SK-N-SH treated with all-trans-retinoic acid at 6 μM for 48 hours (cell line): ENCODE data around the gene IFNK.

Experiments used
- ATAC-seq: fragments of 200-7000 bp; cut with Tn5 transposase; 3 replicates; pipeline ENCODE4 v1.9.1; 2020; ENCODE audit warnings: mild to moderate bottlenecking, moderate library complexity
- ARNTL ChIP-seq: fragments of 450-650 bp; formaldehyde crosslinking; IDR thresholded peaks from 2 replicates; pipeline ENCODE4 v1.5.0; 2020; ENCODE audit warnings: low read depth, mild to moderate bottlenecking, moderate library complexity, borderline replicate concordance
- BACH2 ChIP-seq: fragments of 250-450 bp; sonication (Bioruptor Pico); IDR thresholded peaks from 2 replicates; pipeline ENCODE4 v1.9.0; 2021; ENCODE audit warnings: mild to moderate bottlenecking, borderline replicate concordance
- CSDC2 ChIP-seq: fragments of 250-450 bp; sonication (Bioruptor Pico); IDR thresholded peaks from 2 replicates; pipeline ENCODE4 v1.5.0; 2020; ENCODE audit warnings: mild to moderate bottlenecking, moderate library complexity
- ESRRG ChIP-seq: fragments of 250-450 bp; sonication (Bioruptor Pico); IDR thresholded peaks from 2 replicates; pipeline ENCODE4 v1.6.1; 2021; ENCODE audit warnings: mild to moderate bottlenecking
- GLIS3 ChIP-seq: fragments of 250-450 bp; sonication (Bioruptor Pico); IDR thresholded peaks from 2 replicates; pipeline ENCODE4 v1.5.0; 2020; ENCODE audit warnings: mild to moderate bottlenecking, moderate library complexity
- ISL1 ChIP-seq: fragments of 250-450 bp; sonication (Bioruptor Pico); IDR thresholded peaks from 2 replicates; pipeline ENCODE4 v2.1.2; 2022; ENCODE audit warnings: mild to moderate bottlenecking, moderate library complexity
- OSR1 ChIP-seq: fragments of 250-450 bp; sonication (Bioruptor Pico); IDR thresholded peaks from 2 replicates; pipeline ENCODE4 v1.8.0; 2022; ENCODE audit warnings: moderate library complexity, mild to moderate bottlenecking, inconsistent platforms
- RARB ChIP-seq: fragments of 250-450 bp; sonication (Bioruptor Pico); IDR thresholded peaks from 2 replicates; pipeline ENCODE4 v1.8.0; 2021; ENCODE audit warnings: mild to moderate bottlenecking, moderate library complexity
- SNAI2 ChIP-seq: fragments of 250-450 bp; sonication (Bioruptor Pico); IDR thresholded peaks from 2 replicates; pipeline ENCODE4 v1.5.0; 2020; ENCODE audit warnings: mild to moderate bottlenecking, moderate library complexity
- TCF4 ChIP-seq: fragments of 250-450 bp; sonication (Bioruptor Pico); IDR thresholded peaks from 2 replicates; pipeline ENCODE4 v1.8.0; 2021; ENCODE audit warnings: mild to moderate bottlenecking, moderate library complexity, borderline replicate concordance
- TOX ChIP-seq: fragments of 250-450 bp; sonication (Bioruptor Pico); IDR thresholded peaks from 2 replicates; pipeline ENCODE4 v1.8.0; 2021; ENCODE audit warnings: mild to moderate bottlenecking, moderate library complexity, borderline replicate concordance
- ZC3H10 ChIP-seq: fragments of 250-450 bp; sonication (Bioruptor Pico); IDR thresholded peaks from 2 replicates; pipeline ENCODE4 v1.5.1; 2021; ENCODE audit warnings: mild to moderate bottlenecking, moderate library complexity
- ZFP3 ChIP-seq: fragments of 250-450 bp; sonication (Bioruptor Pico); IDR thresholded peaks from 2 replicates; pipeline ENCODE4 v1.5.0; 2020; ENCODE audit warnings: mild to moderate bottlenecking, moderate library complexity
- ZFP30 ChIP-seq: fragments of 450-650 bp; formaldehyde crosslinking; IDR thresholded peaks from 2 replicates; pipeline ENCODE4 v1.5.0; 2022; ENCODE audit warnings: mild to moderate bottlenecking, moderate library complexity
- ZNF565 ChIP-seq: fragments of 450-650 bp; formaldehyde crosslinking; conservative IDR thresholded peaks from 2 replicates; pipeline ENCODE4 v1.5.0; 2020; ENCODE audit warnings: low read depth, mild to moderate bottlenecking, moderate library complexity
- ZNF70 ChIP-seq: fragments of 450-650 bp; formaldehyde crosslinking; IDR thresholded peaks from 2 replicates; pipeline ENCODE4 v1.5.0; 2020; ENCODE audit warnings: mild to moderate bottlenecking, moderate library complexity
- TF ChIP-seq, protein P1 (sequence below): fragments of 250-450 bp; sonication (Bioruptor Pico); IDR thresholded peaks from 2 replicates; pipeline ENCODE4 v1.5.1; 2021; ENCODE audit warnings: mild to moderate bottlenecking, moderate library complexity
- TF ChIP-seq, protein P2 (sequence below): fragments of 250-450 bp; sonication (Bioruptor Pico); IDR thresholded peaks from 2 replicates; pipeline ENCODE4 v1.5.0; 2020; ENCODE audit warnings: mild to moderate bottlenecking, moderate library complexity
- TF ChIP-seq, protein P3 (sequence below): fragments of 250-450 bp; sonication (Bioruptor Pico); IDR thresholded peaks from 2 replicates; pipeline ENCODE4 v1.8.0; 2020; ENCODE audit warnings: mild to moderate bottlenecking, moderate library complexity, borderline replicate concordance
- TF ChIP-seq, protein P4 (sequence below): fragments of 250-450 bp; sonication (Bioruptor Pico); IDR thresholded peaks from 2 replicates; pipeline ENCODE4 v1.8.0; 2021; ENCODE audit warnings: low read depth, mild to moderate bottlenecking, moderate library complexity, borderline replicate concordance

IFNK gene

DNA sequence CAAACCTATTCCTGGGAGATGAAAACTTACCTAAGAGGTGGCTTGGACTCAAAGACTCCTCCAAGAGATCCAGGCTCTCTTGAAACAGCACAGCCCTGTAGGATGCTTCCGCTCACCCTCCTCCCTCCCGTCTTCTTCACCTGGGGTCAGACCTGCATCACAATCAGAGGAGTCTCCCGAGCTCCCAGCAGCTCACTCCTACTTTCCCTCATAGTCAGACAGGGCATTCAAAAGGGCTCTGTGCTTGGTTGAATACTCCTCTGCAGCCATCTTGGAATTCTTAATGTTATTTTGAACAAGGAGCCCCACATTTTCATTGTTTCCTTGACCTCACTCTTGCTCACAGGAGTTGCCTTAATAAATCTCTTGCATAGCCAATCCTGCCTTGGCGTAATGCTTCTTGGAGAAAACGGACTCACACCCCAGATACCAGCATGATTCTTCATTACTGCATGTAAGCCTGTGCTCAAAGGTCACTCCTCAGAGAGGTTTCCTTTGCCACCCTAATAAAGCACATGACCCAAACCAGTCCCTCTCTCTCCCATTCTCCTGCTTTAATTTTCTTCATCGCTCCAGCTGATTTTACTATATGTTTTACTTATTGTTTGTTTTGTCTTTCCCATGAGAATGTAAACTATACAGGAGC lies 47.1 kb upstream of the IFNK start:
- no peak for ATAC-seq
- no peak for TF ChIP-seq ARNTL (CRISPR knock-in tag)
- TF ChIP-seq, protein P1, sequence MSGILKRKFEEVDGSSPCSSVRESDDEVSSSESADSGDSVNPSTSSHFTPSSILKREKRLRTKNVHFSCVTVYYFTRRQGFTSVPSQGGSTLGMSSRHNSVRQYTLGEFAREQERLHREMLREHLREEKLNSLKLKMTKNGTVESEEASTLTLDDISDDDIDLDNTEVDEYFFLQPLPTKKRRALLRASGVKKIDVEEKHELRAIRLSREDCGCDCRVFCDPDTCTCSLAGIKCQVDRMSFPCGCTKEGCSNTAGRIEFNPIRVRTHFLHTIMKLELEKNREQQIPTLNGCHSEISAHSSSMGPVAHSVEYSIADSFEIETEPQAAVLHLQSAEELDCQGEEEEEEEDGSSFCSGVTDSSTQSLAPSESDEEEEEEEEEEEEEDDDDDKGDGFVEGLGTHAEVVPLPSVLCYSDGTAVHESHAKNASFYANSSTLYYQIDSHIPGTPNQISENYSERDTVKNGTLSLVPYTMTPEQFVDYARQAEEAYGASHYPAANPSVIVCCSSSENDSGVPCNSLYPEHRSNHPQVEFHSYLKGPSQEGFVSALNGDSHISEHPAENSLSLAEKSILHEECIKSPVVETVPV (CRISPR knock-in tag), result no peak
- TF ChIP-seq CSDC2 (CRISPR knock-in tag), result no peak
- TF ChIP-seq TOX (CRISPR knock-in tag), result no peak
- TF ChIP-seq, protein P2, sequence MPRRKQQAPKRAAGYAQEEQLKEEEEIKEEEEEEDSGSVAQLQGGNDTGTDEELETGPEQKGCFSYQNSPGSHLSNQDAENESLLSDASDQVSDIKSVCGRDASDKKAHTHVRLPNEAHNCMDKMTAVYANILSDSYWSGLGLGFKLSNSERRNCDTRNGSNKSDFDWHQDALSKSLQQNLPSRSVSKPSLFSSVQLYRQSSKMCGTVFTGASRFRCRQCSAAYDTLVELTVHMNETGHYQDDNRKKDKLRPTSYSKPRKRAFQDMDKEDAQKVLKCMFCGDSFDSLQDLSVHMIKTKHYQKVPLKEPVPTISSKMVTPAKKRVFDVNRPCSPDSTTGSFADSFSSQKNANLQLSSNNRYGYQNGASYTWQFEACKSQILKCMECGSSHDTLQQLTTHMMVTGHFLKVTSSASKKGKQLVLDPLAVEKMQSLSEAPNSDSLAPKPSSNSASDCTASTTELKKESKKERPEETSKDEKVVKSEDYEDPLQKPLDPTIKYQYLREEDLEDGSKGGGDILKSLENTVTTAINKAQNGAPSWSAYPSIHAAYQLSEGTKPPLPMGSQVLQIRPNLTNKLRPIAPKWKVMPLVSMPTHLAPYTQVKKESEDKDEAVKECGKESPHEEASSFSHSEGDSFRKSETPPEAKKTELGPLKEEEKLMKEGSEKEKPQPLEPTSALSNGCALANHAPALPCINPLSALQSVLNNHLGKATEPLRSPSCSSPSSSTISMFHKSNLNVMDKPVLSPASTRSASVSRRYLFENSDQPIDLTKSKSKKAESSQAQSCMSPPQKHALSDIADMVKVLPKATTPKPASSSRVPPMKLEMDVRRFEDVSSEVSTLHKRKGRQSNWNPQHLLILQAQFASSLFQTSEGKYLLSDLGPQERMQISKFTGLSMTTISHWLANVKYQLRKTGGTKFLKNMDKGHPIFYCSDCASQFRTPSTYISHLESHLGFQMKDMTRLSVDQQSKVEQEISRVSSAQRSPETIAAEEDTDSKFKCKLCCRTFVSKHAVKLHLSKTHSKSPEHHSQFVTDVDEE (CRISPR knock-in tag), result no peak
- TF ChIP-seq, all 23 proteins: peak for 0

DNA sequence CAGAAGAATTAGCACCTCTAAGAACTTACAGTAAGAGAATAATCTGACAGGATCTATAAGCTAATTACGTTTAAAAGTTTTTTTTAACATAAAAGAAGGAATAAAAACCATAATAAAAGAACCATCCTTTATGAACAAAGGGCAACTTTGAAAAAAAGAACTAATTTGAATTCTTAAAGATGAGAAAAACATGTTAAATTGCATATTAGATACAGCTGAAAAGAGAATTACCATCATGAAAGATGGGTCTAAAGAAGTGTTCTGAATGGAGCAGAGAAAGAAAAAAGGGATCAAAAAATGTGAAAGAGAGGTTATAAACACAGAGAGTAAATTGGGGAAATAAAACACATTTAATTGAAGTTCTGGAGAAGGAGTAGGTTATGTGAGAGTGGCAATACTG lies 45.8 kb upstream of the IFNK start:
- peak; percentile 89 for TF ChIP-seq ZFP30 (CRISPR knock-in tag)
- TF ChIP-seq, protein P1 (CRISPR knock-in tag), result no peak
- no peak for ATAC-seq

DNA sequence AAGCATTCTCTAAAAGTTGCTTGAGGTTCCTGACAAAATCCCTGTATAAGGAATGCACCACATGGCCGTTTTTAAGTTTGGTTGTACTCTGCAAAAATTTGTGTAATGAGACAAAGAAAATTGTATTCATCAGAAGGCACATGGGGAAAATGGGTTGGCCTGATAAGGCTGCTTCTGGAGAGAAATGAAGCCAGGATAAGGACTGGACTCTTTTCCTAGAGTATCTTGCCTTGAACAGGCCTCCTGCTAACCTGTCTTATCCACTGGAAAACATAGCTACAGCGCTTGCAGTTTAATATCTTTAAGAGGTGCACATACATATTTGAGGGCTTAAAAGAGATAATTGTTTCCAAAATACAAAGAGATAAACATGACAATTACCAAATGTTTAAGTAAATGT lies 41.4 kb upstream of the IFNK start:
- TF ChIP-seq SNAI2 (CRISPR knock-in tag), result no peak
- TF ChIP-seq OSR1 (CRISPR knock-in tag), result no peak
- TF ChIP-seq, protein P1 (CRISPR knock-in tag), result no peak
- no peak for TF ChIP-seq ZFP3 (CRISPR knock-in tag)
- no peak for TF ChIP-seq ARNTL (CRISPR knock-in tag)
- no peak for TF ChIP-seq RARB
- no peak for TF ChIP-seq TCF4 (CRISPR knock-in tag)
- no peak for TF ChIP-seq GLIS3 (CRISPR knock-in tag)
- no peak for TF ChIP-seq CSDC2 (CRISPR knock-in tag)
- no peak for TF ChIP-seq ZNF70
- no peak for ATAC-seq

DNA sequence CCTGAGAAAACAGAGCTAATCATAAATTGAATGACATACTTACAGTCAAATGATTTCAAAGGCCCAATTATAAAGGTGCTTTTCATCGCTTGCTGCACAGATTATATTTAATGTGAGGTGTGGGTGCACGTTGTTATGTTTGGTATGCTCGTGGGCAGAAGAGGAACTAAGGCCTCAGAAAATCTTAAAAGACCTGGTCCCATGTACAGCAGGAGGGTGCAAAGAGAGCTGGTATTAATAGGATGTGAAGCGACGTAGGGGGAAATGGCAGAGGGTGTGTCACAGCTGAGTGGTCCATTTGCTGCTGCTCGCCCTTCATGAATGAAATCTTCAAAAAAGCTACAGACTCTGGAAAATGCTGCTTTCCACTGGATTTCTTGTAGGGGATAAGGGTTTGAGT lies 40.5 kb upstream of the IFNK start:
- no peak for ATAC-seq
- no peak for TF ChIP-seq TOX (CRISPR knock-in tag)
- no peak for TF ChIP-seq GLIS3 (CRISPR knock-in tag)
- no peak for TF ChIP-seq CSDC2 (CRISPR knock-in tag)
- TF ChIP-seq ZFP30 (CRISPR knock-in tag), result no peak
- TF ChIP-seq ESRRG, result no peak
- no peak for TF ChIP-seq ISL1 (CRISPR knock-in tag)
- no peak for TF ChIP-seq SNAI2 (CRISPR knock-in tag)
- TF ChIP-seq, protein P3, sequence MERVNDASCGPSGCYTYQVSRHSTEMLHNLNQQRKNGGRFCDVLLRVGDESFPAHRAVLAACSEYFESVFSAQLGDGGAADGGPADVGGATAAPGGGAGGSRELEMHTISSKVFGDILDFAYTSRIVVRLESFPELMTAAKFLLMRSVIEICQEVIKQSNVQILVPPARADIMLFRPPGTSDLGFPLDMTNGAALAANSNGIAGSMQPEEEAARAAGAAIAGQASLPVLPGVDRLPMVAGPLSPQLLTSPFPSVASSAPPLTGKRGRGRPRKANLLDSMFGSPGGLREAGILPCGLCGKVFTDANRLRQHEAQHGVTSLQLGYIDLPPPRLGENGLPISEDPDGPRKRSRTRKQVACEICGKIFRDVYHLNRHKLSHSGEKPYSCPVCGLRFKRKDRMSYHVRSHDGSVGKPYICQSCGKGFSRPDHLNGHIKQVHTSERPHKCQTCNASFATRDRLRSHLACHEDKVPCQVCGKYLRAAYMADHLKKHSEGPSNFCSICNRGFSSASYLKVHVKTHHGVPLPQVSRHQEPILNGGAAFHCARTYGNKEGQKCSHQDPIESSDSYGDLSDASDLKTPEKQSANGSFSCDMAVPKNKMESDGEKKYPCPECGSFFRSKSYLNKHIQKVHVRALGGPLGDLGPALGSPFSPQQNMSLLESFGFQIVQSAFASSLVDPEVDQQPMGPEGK (CRISPR knock-in tag), result no peak
- no peak for TF ChIP-seq ZNF70
- TF ChIP-seq, protein P4, sequence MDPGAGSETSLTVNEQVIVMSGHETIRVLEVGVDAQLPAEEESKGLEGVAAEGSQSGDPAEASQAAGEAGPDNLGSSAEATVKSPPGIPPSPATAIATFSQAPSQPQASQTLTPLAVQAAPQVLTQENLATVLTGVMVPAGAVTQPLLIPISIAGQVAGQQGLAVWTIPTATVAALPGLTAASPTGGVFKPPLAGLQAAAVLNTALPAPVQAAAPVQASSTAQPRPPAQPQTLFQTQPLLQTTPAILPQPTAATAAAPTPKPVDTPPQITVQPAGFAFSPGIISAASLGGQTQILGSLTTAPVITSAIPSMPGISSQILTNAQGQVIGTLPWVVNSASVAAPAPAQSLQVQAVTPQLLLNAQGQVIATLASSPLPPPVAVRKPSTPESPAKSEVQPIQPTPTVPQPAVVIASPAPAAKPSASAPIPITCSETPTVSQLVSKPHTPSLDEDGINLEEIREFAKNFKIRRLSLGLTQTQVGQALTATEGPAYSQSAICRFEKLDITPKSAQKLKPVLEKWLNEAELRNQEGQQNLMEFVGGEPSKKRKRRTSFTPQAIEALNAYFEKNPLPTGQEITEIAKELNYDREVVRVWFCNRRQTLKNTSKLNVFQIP (CRISPR knock-in tag), result no peak
- TF ChIP-seq ZNF565, result no peak
- TF ChIP-seq, protein P1 (CRISPR knock-in tag), result no peak
- TF ChIP-seq OSR1 (CRISPR knock-in tag), result no peak
- TF ChIP-seq ZC3H10 (CRISPR knock-in tag), result no peak
- TF ChIP-seq ZFP3 (CRISPR knock-in tag), result no peak
- TF ChIP-seq ARNTL (CRISPR knock-in tag), result no peak
- TF ChIP-seq TCF4 (CRISPR knock-in tag), result no peak
- TF ChIP-seq BACH2, result no peak
